Body of pancreas (tissue), 4 donors: ENCODE results near the gene HRH1.

Experiments used
- POLR2A ChIP-seq, 3 donors: fragments of 450-650 bp; IDR thresholded peaks; one replicate each; pipeline ENCODE4 v1.6.1; 2016; ENCODE audit warnings: antibody characterized with exemption in 3 of 3, mild to moderate bottlenecking in 2 of 3
- TF ChIP-seq, protein P1 (sequence below), 7 experiments: fragments of 450-650 bp in 4 of 7; fragments of 200-600 bp in 3 of 7; sonication (generic) in 3 of 7; IDR thresholded peaks; one replicate each; pipeline ENCODE4 v1.5.1; 2016 to 2019; ENCODE audit warnings: antibody characterized with exemption in 7 of 7

DNA sequence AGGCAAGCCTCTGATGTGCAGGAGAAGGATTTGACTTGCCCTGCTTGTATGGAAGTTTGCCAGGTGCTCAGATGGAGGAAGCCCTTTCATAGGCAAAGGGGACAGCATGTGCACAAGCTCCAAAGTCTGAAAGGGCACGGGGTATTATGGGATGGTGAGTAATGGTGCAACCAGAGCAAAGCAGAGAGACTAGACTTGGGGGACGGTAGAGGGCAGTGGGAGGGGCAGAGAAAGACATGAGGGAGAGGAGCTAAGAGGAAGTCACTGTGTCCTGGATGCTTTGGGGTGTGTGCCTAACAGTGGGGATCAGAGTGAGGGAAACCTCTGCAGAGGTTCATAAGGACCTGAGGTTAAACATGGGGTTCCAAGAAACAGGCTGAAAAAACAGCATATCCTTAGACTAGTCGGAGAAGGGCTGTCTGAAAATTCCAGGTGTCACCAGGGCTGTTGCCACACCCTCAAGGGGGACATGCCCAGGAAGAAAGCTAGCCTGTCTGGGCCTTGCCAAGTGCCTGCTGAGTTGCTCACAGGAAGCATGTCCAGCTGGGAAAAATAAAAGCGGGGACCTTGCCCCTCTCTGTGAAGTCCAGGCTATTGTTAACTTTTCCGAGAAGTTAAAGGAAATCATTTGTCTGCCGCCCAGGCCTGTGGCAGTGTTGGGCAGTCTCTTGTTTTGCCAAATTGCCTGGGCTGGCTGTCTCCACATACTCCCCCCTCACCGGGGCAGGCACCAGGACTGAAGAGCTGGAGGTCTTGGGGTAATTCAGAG, 47.1 kb downstream of the HRH1 start:
- TF ChIP-seq, protein P1, sequence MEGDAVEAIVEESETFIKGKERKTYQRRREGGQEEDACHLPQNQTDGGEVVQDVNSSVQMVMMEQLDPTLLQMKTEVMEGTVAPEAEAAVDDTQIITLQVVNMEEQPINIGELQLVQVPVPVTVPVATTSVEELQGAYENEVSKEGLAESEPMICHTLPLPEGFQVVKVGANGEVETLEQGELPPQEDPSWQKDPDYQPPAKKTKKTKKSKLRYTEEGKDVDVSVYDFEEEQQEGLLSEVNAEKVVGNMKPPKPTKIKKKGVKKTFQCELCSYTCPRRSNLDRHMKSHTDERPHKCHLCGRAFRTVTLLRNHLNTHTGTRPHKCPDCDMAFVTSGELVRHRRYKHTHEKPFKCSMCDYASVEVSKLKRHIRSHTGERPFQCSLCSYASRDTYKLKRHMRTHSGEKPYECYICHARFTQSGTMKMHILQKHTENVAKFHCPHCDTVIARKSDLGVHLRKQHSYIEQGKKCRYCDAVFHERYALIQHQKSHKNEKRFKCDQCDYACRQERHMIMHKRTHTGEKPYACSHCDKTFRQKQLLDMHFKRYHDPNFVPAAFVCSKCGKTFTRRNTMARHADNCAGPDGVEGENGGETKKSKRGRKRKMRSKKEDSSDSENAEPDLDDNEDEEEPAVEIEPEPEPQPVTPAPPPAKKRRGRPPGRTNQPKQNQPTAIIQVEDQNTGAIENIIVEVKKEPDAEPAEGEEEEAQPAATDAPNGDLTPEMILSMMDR (IDR thresholded peaks at IDR 0.05): no peak
- no peak for TF ChIP-seq POLR2A (IDR thresholded peaks at IDR 0.05)
